OCI-LY3 (cell line): ENCODE measurements around the gene FAM177B.

Experiments
- H2AFZ ChIP-seq: fragments of 200-600, 300-600 bp; shearing (Covaris generic); 2 replicates; pipeline ENCODE4 v1.6.0; 2014; ENCODE audit warnings: antibody characterized with exemption, low read depth, low read length
- H3K27ac ChIP-seq: fragments of 200-600, 300-600 bp; sonication (generic); 2 replicates; pipeline ENCODE4 v1.5.1; 2014; ENCODE audit warnings: mild to moderate bottlenecking, low read length, moderate library complexity, mixed read lengths
- H3K27me3 ChIP-seq: fragments of 200-600, 300-600 bp; sonication (generic); 2 replicates; pipeline ENCODE4 v1.6.1; 2014; ENCODE audit warnings: low read depth, low read length, mixed read lengths
- H3K36me3 ChIP-seq: fragments of 200-600, 300-600 bp; sonication (generic); replicated peaks from 2 replicates; pipeline ENCODE3; 2014; ENCODE audit warnings: low read depth, low read length, mixed read lengths
- H3K4me1 ChIP-seq: fragments of 300-600, 200-600 bp; sonication (generic); 2 replicates; pipeline ENCODE4 v1.6.1; 2014; ENCODE audit warnings: low read length, mixed read lengths
- H3K4me2 ChIP-seq: fragments of 200-600, 300-600 bp; sonication (generic); 2 replicates; pipeline ENCODE4 v1.6.1; 2014; ENCODE audit warnings: low read length, mixed read lengths
- H3K4me3 ChIP-seq: fragments of 300-600, 200-600 bp; sonication (generic); 2 replicates; pipeline ENCODE4 v1.5.1; 2014; ENCODE audit warnings: antibody characterized with exemption, mild to moderate bottlenecking, low read length, moderate library complexity
- H3K79me2 ChIP-seq: fragments of 300-600, 200-600 bp; shearing (Covaris generic); 2 replicates; pipeline ENCODE4 v1.6.1; 2014; ENCODE audit warnings: mild to moderate bottlenecking, low read length, mixed read lengths
- H3K9ac ChIP-seq: fragments of 300-600, 200-600 bp; shearing (Covaris generic); 2 replicates; pipeline ENCODE4 v1.6.0; 2014; ENCODE audit warnings: mild to moderate bottlenecking, low read length, moderate library complexity
- H3K9me3 ChIP-seq: fragments of 200-600, 300-600 bp; shearing (Covaris generic); 2 replicates; pipeline ENCODE4 v1.6.1; 2014; ENCODE audit warnings: low read length, mixed read lengths; ENCODE audit not compliant: insufficient read depth
- H4K20me1 ChIP-seq: fragments of 200-600, 300-600 bp; sonication (generic); 2 replicates; pipeline ENCODE4 v1.6.1; 2016; ENCODE audit warnings: low read length, mixed read lengths; ENCODE audit not compliant: insufficient read depth
- CTCF ChIP-seq: fragments of 200-600, 300-600 bp; sonication (generic); IDR thresholded peaks from 2 replicates; pipeline ENCODE4 v1.5.1; 2014; ENCODE audit warnings: antibody characterized with exemption, low read length, low read depth
- EZH2phosphoT487 ChIP-seq: fragments of 200-600 bp; shearing (Covaris generic); IDR thresholded peaks from 2 replicates; pipeline ENCODE4 v1.6.1; 2018; ENCODE audit warnings: antibody characterized with exemption, mixed run types, low read depth

FAM177B gene

GRCh38 chr1:222750651-222751050, 13.6 kb downstream of the FAM177B start:
- Histone ChIP-seq H3K36me3 (no peaks in the 10 kb centered on the region), H3K27me3 (0 out of 2 replicates have a peak, but pooled peaks cover 3% of the 10 kb centered on the region), H3K9me3 (no peaks in the 10 kb centered on the region), H3K9ac (no peak overlapping the region), H3K4me2 (peak overlapping the region; percentile 10), H3K4me3 (no peak overlapping the region), H4K20me1 (no peaks in the 10 kb centered on the region), H3K27ac (no peak overlapping the region), H2AFZ (no peak overlapping the region), H3K79me2 (no peaks in the 10 kb centered on the region), H3K4me1 (peaks cover 16% of the 10 kb centered on the region)
- no peak for TF ChIP-seq EZH2phosphoT487
- TF ChIP-seq CTCF: no peak

GRCh38 chr1:222751255-222751654, 14.3 kb downstream of the FAM177B start:
- no peak overlapping the region for H3K27ac ChIP-seq

GRCh38 chr1:222754366-222755139, 17.6 kb downstream of the FAM177B start:
- no peak overlapping the region for H3K27ac ChIP-seq
- H4K20me1 ChIP-seq: no peaks in the 10 kb centered on the region
- H3K9me3 ChIP-seq: no peaks in the 10 kb centered on the region
- H3K9ac ChIP-seq: no peak overlapping the region
- no peak overlapping the region for H2AFZ ChIP-seq
- H3K4me3 ChIP-seq: no peak overlapping the region
- TF ChIP-seq CTCF (no peak), EZH2phosphoT487 (no peak)
- H3K27me3 ChIP-seq: no peaks in the 10 kb centered on the region; the same call in 1 of the 2 replicates
- H3K4me2 ChIP-seq: no peak overlapping the region
- H3K36me3 ChIP-seq: no peaks in the 10 kb centered on the region
- H3K4me1 ChIP-seq: peaks cover 12% of the 10 kb centered on the region
- no peaks in the 10 kb centered on the region for H3K79me2 ChIP-seq

More at GRCh38 chr1:222751255-222751654, 14.3 kb downstream of the FAM177B start:
- H3K9me3 ChIP-seq: no peaks in the 10 kb centered on the region
- no peak overlapping the region for H3K4me3 ChIP-seq
- TF ChIP-seq EZH2phosphoT487 (no peak), CTCF (no peak)
- no peaks in the 10 kb centered on the region for H3K36me3 ChIP-seq
- H3K9ac ChIP-seq: no peak overlapping the region
- peaks cover 3% of the 10 kb centered on the region; the same call in 1 of the 2 replicates for H3K27me3 ChIP-seq
- no peaks in the 10 kb centered on the region for H3K79me2 ChIP-seq
- peak overlapping the region; percentile 10 for H3K4me2 ChIP-seq
- H4K20me1 ChIP-seq: no peaks in the 10 kb centered on the region
- peaks cover 16% of the 10 kb centered on the region for H3K4me1 ChIP-seq
- no peak overlapping the region for H2AFZ ChIP-seq

GRCh38 chr1:222757646-222758268, 20.8 kb downstream of the FAM177B start:
- Histone ChIP-seq H3K4me2 (no peak overlapping the region), H4K20me1 (no peaks in the 10 kb centered on the region), H3K9ac (no peak overlapping the region), H3K27me3 (no peaks in the 10 kb centered on the region; the same call in 1 of the 2 replicates), H3K4me3 (no peak overlapping the region), H3K79me2 (no peaks in the 10 kb centered on the region), H3K4me1 (no peaks in the 10 kb centered on the region), H3K9me3 (no peaks in the 10 kb centered on the region), H3K27ac (no peak overlapping the region), H2AFZ (no peak overlapping the region), H3K36me3 (no peaks in the 10 kb centered on the region)
- TF ChIP-seq CTCF (no peak), EZH2phosphoT487 (no peak)
